ENCODE data around the gene ZNF90.
"Not testable (repeated sequence)": the region's sequence is repeated elsewhere in the genome, so short reads cannot be mapped to it uniquely, and the experiment has no call there.

The ZNF90 gene

GRCh38 chr19:20051841-20052768 is 25.7 kb upstream of the ZNF90 start:
- TF ChIP-seq CTCF (conservative IDR thresholded peaks at IDR 0.05; ENCODE audit: low read depth, low read length), result no peak
- H3K4me3 ChIP-seq (ENCODE audit: low read length), result peak overlapping the region; percentile 79
- peak; percentile 98 for DNase-seq (ENCODE audit: low read depth)

GRCh38 chr19:20058738-20059137 is 19.1 kb upstream of the ZNF90 start:
- not testable (repeated sequence) for H3K4me3 ChIP-seq (ENCODE audit: low read length); DNase-seq (ENCODE audit: low read depth)

DNA sequence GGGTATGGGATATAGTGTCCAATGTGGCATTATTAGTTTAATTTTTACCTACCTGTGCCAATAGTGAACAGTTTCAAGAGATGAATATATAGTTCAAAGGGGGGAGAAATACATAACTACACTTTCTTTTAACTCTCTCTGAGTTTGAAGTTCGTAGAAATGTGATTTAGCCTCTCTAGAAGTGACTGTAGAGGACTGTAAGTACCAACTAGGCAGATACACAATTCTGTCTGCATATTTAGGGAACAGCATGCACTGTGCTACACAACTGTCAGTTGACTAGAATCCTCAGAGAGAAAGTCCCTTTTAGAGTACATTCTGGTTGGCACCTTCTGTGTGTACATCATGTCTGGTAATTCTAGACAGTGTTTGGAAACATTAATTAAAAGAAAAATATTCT is 17.5 kb upstream of the ZNF90 start:
- no peak overlapping the region for H3K4me3 ChIP-seq (ENCODE audit: low read length)
- no peak for TF ChIP-seq CTCF (conservative IDR thresholded peaks at IDR 0.05; ENCODE audit: low read depth, low read length)
- no peak for DNase-seq (ENCODE audit: low read depth)

GRCh38 chr19:20066861-20067260 is 10.9 kb upstream of the ZNF90 start:
- H3K4me3 ChIP-seq (ENCODE audit: low read length), result no peak overlapping the region

DNA sequence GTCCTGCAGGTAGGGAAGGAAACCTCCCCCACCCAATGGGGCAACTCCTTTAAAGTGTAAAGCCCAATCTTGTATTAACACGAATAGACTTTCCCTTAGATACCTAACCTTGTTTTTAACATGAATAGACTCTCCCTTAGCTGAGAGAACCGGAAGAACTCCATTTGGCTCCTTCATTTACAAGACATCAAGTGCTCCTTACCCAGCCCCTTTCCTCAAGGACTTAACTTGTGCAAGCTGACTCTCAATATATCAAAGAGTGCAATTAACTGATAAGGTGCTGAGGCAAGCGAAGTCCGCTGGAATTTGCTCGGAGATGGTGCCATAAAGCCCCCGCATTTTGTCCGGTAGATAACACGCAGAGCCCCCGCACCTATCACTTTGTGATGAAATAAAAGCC is 9.9 kb upstream of the ZNF90 start:
- no peak for TF ChIP-seq CTCF (conservative IDR thresholded peaks at IDR 0.05; ENCODE audit: low read depth, low read length)
- H3K4me3 ChIP-seq (ENCODE audit: low read length), result no peak overlapping the region
- no peak for DNase-seq (ENCODE audit: low read depth)

More at GRCh38 chr19:20066861-20067260, 10.9 kb upstream of the ZNF90 start:
- DNase-seq (ENCODE audit: low read depth), result no peak
- TF ChIP-seq CTCF (conservative IDR thresholded peaks at IDR 0.05; ENCODE audit: low read depth, low read length), result no peak

DNA sequence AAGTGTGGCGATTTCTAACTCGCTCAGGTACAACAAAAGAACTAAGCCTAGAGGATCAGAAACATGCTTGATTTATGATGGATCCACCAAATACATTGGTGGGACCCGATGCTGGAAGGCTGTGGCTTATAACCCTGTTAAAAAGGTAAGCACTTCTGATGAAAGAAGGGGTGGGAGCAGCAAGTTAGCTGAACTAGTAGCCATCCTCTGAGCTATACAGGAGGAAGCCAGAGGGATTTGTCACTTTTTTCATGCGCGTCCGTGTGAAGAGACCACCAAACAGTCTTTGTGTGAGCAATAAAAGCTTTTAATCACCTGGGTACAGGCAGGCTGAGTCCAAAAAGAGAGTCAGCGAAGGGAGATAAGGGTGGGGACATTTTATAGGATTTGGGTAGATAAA is 9.2 kb upstream of the ZNF90 start:
- not testable (repeated sequence) for DNase-seq (ENCODE audit: low read depth); H3K4me3 ChIP-seq (ENCODE audit: low read length)

GRCh38 chr19:20070691-20071090 is 7.1 kb upstream of the ZNF90 start:
- no peak for DNase-seq (ENCODE audit: low read depth)
- H3K4me3 ChIP-seq (ENCODE audit: low read length), result no peak overlapping the region
- TF ChIP-seq CTCF (conservative IDR thresholded peaks at IDR 0.05; ENCODE audit: low read depth, low read length), result no peak

DNA sequence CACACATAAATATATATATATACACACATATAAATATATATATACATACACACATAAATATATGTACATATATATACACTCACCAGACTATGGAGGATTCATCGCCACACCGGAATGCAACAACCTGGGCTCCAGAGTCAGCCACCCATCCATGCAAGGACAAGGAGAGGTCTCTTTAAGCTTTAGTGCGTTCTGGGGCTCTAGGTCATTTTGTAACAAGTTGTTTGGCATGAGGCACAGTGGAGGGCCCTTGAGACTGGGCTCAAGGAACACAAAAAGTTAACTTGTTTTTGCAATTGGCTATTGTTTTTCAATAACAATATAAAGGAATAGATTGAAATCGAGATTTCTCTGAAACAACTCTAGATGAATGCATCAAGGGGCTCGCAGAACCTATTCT is 4.9 kb upstream of the ZNF90 start:
- DNase-seq (ENCODE audit: low read depth), result no peak
- TF ChIP-seq CTCF (conservative IDR thresholded peaks at IDR 0.05; ENCODE audit: low read depth, low read length), result no peak
- H3K4me3 ChIP-seq (ENCODE audit: low read length), result no peak overlapping the region
